Common myeloid progenitor, CD34-positive (primary cell): ENCODE results near the gene KCNJ15. TPM values are rescaled to one million over a fixed set of nuclear protein-coding genes. Genes with fewer than 3 reads are reported as not detected.

Source experiments
- CTCF ChIA-PET: fragments of 350-600 bp; sonication (Branson Sonifier 250); formaldehyde crosslinking; loops from one replicate; lab custom pipeline; 2021; ENCODE audit warnings: antibody characterized with exemption; lab: Charles Lee
- POLR2A ChIA-PET: fragments of 350-600 bp; sonication (Branson Sonifier 250); formaldehyde crosslinking; loops from one replicate; lab custom pipeline; 2021; ENCODE audit warnings: antibody characterized with exemption; lab: Charles Lee
- DNase-seq, 3 donors: peaks; one replicate each; pipeline versions ENCODE4 v3.0.0 to v3.0.0-alpha.2; 2013
- H3K27ac ChIP-seq, 2 experiments: 1 replicate in 1 of 2; 2 replicates in 1 of 2; pipeline ENCODE4 v1.7.0; 2013; ENCODE audit warnings: inconsistent platforms in 2 of 2, low read length in 2 of 2, mild to moderate bottlenecking in 2 of 2, low read depth in 1 of 2, moderate library complexity in 1 of 2; ENCODE audit not compliant: severe bottlenecking in 2 of 2, insufficient read depth in 1 of 2, poor library complexity in 1 of 2
- H3K27me3 ChIP-seq, 5 experiments: replicated peaks in 2 of 5; 1 replicate in 3 of 5; 2 replicates in 2 of 5; pipeline versions ENCODE4 v1.6.1 to v1.7.0; 2013; ENCODE audit warnings: low read length in 4 of 5, mild to moderate bottlenecking in 2 of 5, moderate library complexity in 2 of 5, inconsistent platforms in 1 of 5; ENCODE audit not compliant: insufficient read depth in 5 of 5, control insufficient read depth in 4 of 5
- H3K36me3 ChIP-seq, 4 experiments: 1 replicate in 2 of 4; 2 replicates in 2 of 4; pipeline versions ENCODE4 v1.6.1 to v1.7.0; 2013; ENCODE audit warnings: low read length in 3 of 4, control low read depth in 1 of 4, mild to moderate bottlenecking in 1 of 4; ENCODE audit not compliant: control insufficient read depth in 4 of 4, insufficient read depth in 4 of 4
- H3K4me1 ChIP-seq, 4 experiments: 1 replicate in 3 of 4; 2 replicates in 1 of 4; pipeline versions ENCODE4 v1.6.1 to v1.7.1; 2013; ENCODE audit warnings: low read length in 3 of 4, mild to moderate bottlenecking in 3 of 4, control low read depth in 1 of 4, inconsistent platforms in 1 of 4, moderate library complexity in 1 of 4; ENCODE audit not compliant: control insufficient read depth in 4 of 4, insufficient read depth in 4 of 4; ENCODE audit errors: control extremely low read depth in 1 of 4
- H3K4me3 ChIP-seq, 7 experiments: 1 replicate in 4 of 7; 2 replicates in 3 of 7; pipeline versions ENCODE4 v1.5.1 to v1.7.0; 2013; ENCODE audit warnings: mild to moderate bottlenecking in 7 of 7, low read length in 6 of 7, moderate library complexity in 6 of 7, inconsistent platforms in 2 of 7, low read depth in 2 of 7, control low read depth in 1 of 7; ENCODE audit not compliant: insufficient read depth in 4 of 7, control insufficient read depth in 1 of 7; ENCODE audit errors: extremely low read depth in 1 of 7
- H3K9me3 ChIP-seq, 5 experiments: 1 replicate in 4 of 5; 2 replicates in 1 of 5; pipeline versions ENCODE4 v1.6.1 to v1.7.1; 2013; ENCODE audit warnings: low read length in 4 of 5, mild to moderate bottlenecking in 2 of 5, inconsistent platforms in 1 of 5, low read depth in 1 of 5, moderate library complexity in 1 of 5; ENCODE audit not compliant: control insufficient read depth in 4 of 5, insufficient read depth in 2 of 5; ENCODE audit errors: control extremely low read depth in 1 of 5
- WGBS: methylation state at CpG from one replicate; pipeline ENCODE4 v1.1.5; 2013; ENCODE audit not compliant: insufficient coverage; 5-methylcytosine and 5-hydroxymethylcytosine counted together
- polyA plus RNA-seq: library from polyadenylated mRNA; unstranded; fragments of 120-200 nt; gene quantifications from one replicate; pipeline ENCODE4 v1.2.1, GENCODE V29; 2013

KCNJ15 gene
- polyA plus RNA-seq, result 0.07 TPM

- Histone ChIP-seq H3K27ac (no peak within 1 kb of the TSS), H3K36me3 (no peaks in the 10 kb centered on the region), H3K4me1 (peaks cover 20 to 36% (median 26%) of the 10 kb centered on the region in 4 experiments), H3K27me3 (no peaks in the 10 kb centered on the region), H3K9me3 (no peaks in the 10 kb centered on the region), H3K4me3 (peak within 1 kb of the TSS in 2 of 7 experiments; percentile 3 to 20)
- WGBS, result 57% methylated on average over 2 of the region's 5 CpGs
- ChIA-PET POLR2A (no interaction called here), CTCF (interaction anchor here (2.0 kb wide), 1 partner anchor 39 kb away, joined by 5 read pairs; no protein-coding TSS in a partner anchor)
- no peak for DNase-seq
Measured at GRCh38 chr21:38256599-38257302, at the start of gene KCNJ15. Gene KCNJ15 (plus strand): TSS chr21:38256991. CDS start chr21:38299262, 42,271 bp downstream.

- POLR2A ChIA-PET, result no interaction called here
- CTCF ChIA-PET, result interaction anchor here (0.8 to 1.2 kb wide), 2 partner anchors 10 to 51 kb away, joined by 3 to 4 read pairs; no protein-coding TSS in a partner anchor
- WGBS, result 54% methylated on average over 3 of the region's 6 CpGs
- Histone ChIP-seq H3K4me1 (no peaks in the 10 kb centered on the region), H3K4me3 (no peak overlapping the region), H3K27ac (no peak overlapping the region), H3K27me3 (peaks cover 0 to 7% (median 0%) of the 10 kb centered on the region in 5 experiments), H3K36me3 (no peaks in the 10 kb centered on the region), H3K9me3 (peaks cover 0 to 6% (median 2%) of the 10 kb centered on the region in 5 experiments)
- DNase-seq, result no peak
Measured at GRCh38 chr21:38208118-38208517, 48.7 kb upstream of the KCNJ15 start.

- peaks cover 0 to 6% (median 2%) of the 10 kb centered on the region in 5 experiments for H3K9me3 ChIP-seq
- CTCF ChIA-PET, result no interaction called here
- POLR2A ChIA-PET, result no interaction called here
- H3K27me3 ChIP-seq, result peaks cover 0 to 7% (median 0%) of the 10 kb centered on the region in 5 experiments
- no peaks in the 10 kb centered on the region for H3K4me1 ChIP-seq
- H3K4me3 ChIP-seq, result no peak overlapping the region
- no peak overlapping the region for H3K27ac ChIP-seq
- WGBS, result 97% methylated on average over 3 of the region's 3 CpGs
- no peaks in the 10 kb centered on the region for H3K36me3 ChIP-seq
- DNase-seq, result no peak
Measured at GRCh38 chr21:38211321-38211720, 45.5 kb upstream of the KCNJ15 start.

- ChIA-PET CTCF (no interaction called here), POLR2A (no interaction called here)
- H3K4me3 ChIP-seq, result no peak overlapping the region
- 97% methylated on average over 5 of the region's 6 CpGs for WGBS
- peaks cover 0 to 7% (median 0%) of the 10 kb centered on the region in 5 experiments for H3K27me3 ChIP-seq
- no peak for DNase-seq
- no peaks in the 10 kb centered on the region for H3K36me3 ChIP-seq
- no peaks in the 10 kb centered on the region for H3K4me1 ChIP-seq
- peaks cover 0 to 6% (median 2%) of the 10 kb centered on the region in 5 experiments for H3K9me3 ChIP-seq
- H3K27ac ChIP-seq, result no peak overlapping the region
Measured at GRCh38 chr21:38212706-38213105, 44.1 kb upstream of the KCNJ15 start.

- Histone ChIP-seq H3K9me3 (peaks cover 0 to 27% (median 15%) of the 10 kb centered on the region in 5 experiments), H3K36me3 (no peaks in the 10 kb centered on the region), H3K27me3 (no peaks in the 10 kb centered on the region), H3K4me1 (no peaks in the 10 kb centered on the region), H3K27ac (no peak overlapping the region), H3K4me3 (no peak overlapping the region)
- POLR2A ChIA-PET, result interaction anchor here (0.6 kb wide), 1 partner anchor 109 kb away, joined by 3 read pairs; no protein-coding TSS in a partner anchor
- peak; percentile 82 to 86 (median 84) for DNase-seq
- 33% methylated on average over 1 of the region's 7 CpGs for WGBS
- CTCF ChIA-PET, result interaction anchor here (0.5 to 7.5 kb wide), 18 partner anchors 9 to 306 kb away, joined by 3 to 108 read pairs (median 4); no protein-coding TSS in a partner anchor
Measured at GRCh38 chr21:38219049-38219628, 37.7 kb upstream of the KCNJ15 start.

GRCh38 chr21:38220270-38220737, 36.5 kb upstream of the KCNJ15 start:
- no peaks in the 10 kb centered on the region for H3K36me3 ChIP-seq
- ChIA-PET CTCF (interaction anchor here (1.0 to 7.5 kb wide), 8 partner anchors 14 to 161 kb away, joined by 3 to 108 read pairs (median 4); no protein-coding TSS in a partner anchor), POLR2A (no interaction called here)
- H3K9me3 ChIP-seq, result peaks cover 0 to 35% (median 23%) of the 10 kb centered on the region in 5 experiments
- whole genome bisulfite sequencing, result 87% methylated on average over 4 of the region's 5 CpGs
- H3K4me1 ChIP-seq, result no peaks in the 10 kb centered on the region
- no peak overlapping the region for H3K27ac ChIP-seq
- H3K27me3 ChIP-seq, result no peaks in the 10 kb centered on the region
- DNase-seq, result no peak
- H3K4me3 ChIP-seq, result no peak overlapping the region
